NCI-H748 (cell line): ENCODE data around the gene C19orf47.
"Not testable (repeated sequence)": the region's sequence is repeated elsewhere in the genome, so short reads cannot be mapped to it uniquely, and the experiment has no call there.

Experiments
- DNase-seq: peaks from one replicate; lab custom pipeline; 2025; ENCODE audit not compliant: unreplicated experiment; lab: John Stamatoyannopoulos, UW

Gene C19orf47

GRCh38 chr19:40377876-40378385 lies 29.7 kb upstream of the C19orf47 start:
- no peak for DNase-seq

GRCh38 chr19:40376286-40376862 lies 28.2 kb upstream of the C19orf47 start:
- DNase-seq, result no peak

GRCh38 chr19:40374084-40374483 lies 25.9 kb upstream of the C19orf47 start:
- DNase-seq, result no peak

GRCh38 chr19:40371802-40372122 lies 23.6 kb upstream of the C19orf47 start:
- DNase-seq, result no peak

GRCh38 chr19:40370997-40371801 lies 23.0 kb upstream of the C19orf47 start:
- no peak for DNase-seq

- not testable (repeated sequence) for DNase-seq
Observed at GRCh38 chr19:40370253-40370652, 22.1 kb upstream of the C19orf47 start.

GRCh38 chr19:40369797-40370196 lies 21.6 kb upstream of the C19orf47 start:
- DNase-seq, result no peak

GRCh38 chr19:40367577-40368434 lies 19.6 kb upstream of the C19orf47 start:
- no peak for DNase-seq

GRCh38 chr19:40366697-40367561 lies 18.7 kb upstream of the C19orf47 start:
- no peak for DNase-seq

- DNase-seq, result no peak
Observed at GRCh38 chr19:40365613-40366401, 17.6 kb upstream of the C19orf47 start.

GRCh38 chr19:40365010-40365409 lies 16.8 kb upstream of the C19orf47 start:
- DNase-seq, result no peak

GRCh38 chr19:40363069-40363468 lies 14.9 kb upstream of the C19orf47 start:
- DNase-seq, result no peak

GRCh38 chr19:40362160-40362559 lies 14.0 kb upstream of the C19orf47 start:
- DNase-seq, result no peak

- DNase-seq, result no peak
Observed at GRCh38 chr19:40360708-40361241, 12.6 kb upstream of the C19orf47 start.

- DNase-seq, result no peak
Observed at GRCh38 chr19:40360020-40360707, 12.0 kb upstream of the C19orf47 start.

- DNase-seq, result no peak
Observed at GRCh38 chr19:40358773-40359172, 10.6 kb upstream of the C19orf47 start.

GRCh38 chr19:40357640-40358039 lies 9.4 kb upstream of the C19orf47 start:
- DNase-seq, result no peak

- DNase-seq, result no peak
Observed at GRCh38 chr19:40356681-40357595, 8.7 kb upstream of the C19orf47 start.
